Endothelial cell of umbilical vein (primary cell): ENCODE results near the gene BBS10. TPM values are rescaled to one million over a fixed set of nuclear protein-coding genes. Genes with fewer than 3 reads are reported as not detected.

Experiments
- BruUV-seq: library from RNA; stranded (reverse); fragments of 400-500 nt; replicated peaks from 2 replicates; lab custom pipeline; 2021; lab: Mats Ljungman, UMichigan
- CTCF ChIA-PET: fragments of 300-600, 350-600 bp; sonication (Branson Sonifier 250); formaldehyde crosslinking; loops from one replicate; lab custom pipeline; 2021; ENCODE audit warnings: antibody characterized with exemption, inconsistent platforms; lab: Charles Lee
- POLR2A ChIA-PET: fragments of 300-600, 350-600 bp; sonication (Branson Sonifier 250); formaldehyde crosslinking; loops from one replicate; lab custom pipeline; 2021; ENCODE audit warnings: antibody characterized with exemption, inconsistent platforms; lab: Charles Lee
- DNase-seq: peaks from one replicate; pipeline ENCODE4 v3.0.0-alpha.2; 2011; ENCODE audit warnings: low read depth, low spot score
- FAIRE-seq: peaks from 2 replicates; lab custom pipeline; 2011; peaks lifted over from hg19 to GRCh38; lab: Jason Lieb, UNC
- H2AFZ ChIP-seq: 2 replicates; pipeline ENCODE4 v1.6.0; 2012; ENCODE audit warnings: low read depth, low read length, control low read depth, inconsistent platforms
- H3K27ac ChIP-seq: 2 replicates; pipeline ENCODE4 v1.5.1; 2011; ENCODE audit warnings: low read depth, mild to moderate bottlenecking, control low read depth, low read length, moderate library complexity; ENCODE audit not compliant: insufficient read depth
- H3K27me3 ChIP-seq, 2 experiments: 2 replicates each; pipeline versions ENCODE4 v1.6.0 to v1.6.1; 2011; ENCODE audit warnings: low read length in 2 of 2, mixed read lengths in 1 of 2; ENCODE audit not compliant: control insufficient read depth in 2 of 2, insufficient read depth in 2 of 2
- H3K36me3 ChIP-seq, 2 experiments: 2 replicates in 1 of 2; 3 replicates in 1 of 2; pipeline ENCODE4 v1.5.1; 2011; ENCODE audit warnings: low read length in 2 of 2, mild to moderate bottlenecking in 1 of 2, moderate library complexity in 1 of 2; ENCODE audit not compliant: control insufficient read depth in 2 of 2, insufficient read depth in 2 of 2; ENCODE audit errors: extremely low read depth in 1 of 2
- H3K4me1 ChIP-seq: 3 replicates; pipeline ENCODE4 v1.5.1; 2011; ENCODE audit warnings: mild to moderate bottlenecking, low read length; ENCODE audit not compliant: control insufficient read depth, insufficient read depth; ENCODE audit errors: extremely low read depth
- H3K4me2 ChIP-seq: 2 replicates; pipeline ENCODE4 v1.6.1; 2011; ENCODE audit warnings: low read length, control low read depth, mixed read lengths; ENCODE audit not compliant: insufficient read depth
- H3K4me3 ChIP-seq, 3 experiments: fragments of 200-600 bp in 1 of 3; sonication (generic), shearing (Covaris generic) in 1 of 3; replicated peaks in 1 of 3; 2 replicates each; pipeline ENCODE4 v1.5.1; 2011 to 2016; ENCODE audit warnings: control low read depth in 3 of 3, low read length in 3 of 3, mild to moderate bottlenecking in 2 of 3, inconsistent platforms in 1 of 3, low read depth in 1 of 3, moderate library complexity in 1 of 3; ENCODE audit not compliant: insufficient read depth in 1 of 3
- H3K79me2 ChIP-seq: 2 replicates; pipeline ENCODE4 v1.6.0; 2012; ENCODE audit warnings: low read length, inconsistent platforms; ENCODE audit not compliant: control insufficient read depth, insufficient read depth
- H3K9ac ChIP-seq: replicated peaks from 2 replicates; pipeline ENCODE3; 2011; ENCODE audit warnings: low read length, control low read depth; ENCODE audit not compliant: insufficient read depth; ENCODE audit errors: extremely low read depth
- H3K9me1 ChIP-seq: replicated peaks from 3 replicates; pipeline ENCODE4 v1.6.0; 2011; ENCODE audit warnings: mild to moderate bottlenecking, low read length; ENCODE audit not compliant: control insufficient read depth, insufficient read depth; ENCODE audit errors: extremely low read depth
- H3K9me3 ChIP-seq: replicated peaks from 2 replicates; pipeline ENCODE4 v1.5.1; 2012; ENCODE audit warnings: low read length, inconsistent platforms; ENCODE audit not compliant: control insufficient read depth, insufficient read depth
- H4K20me1 ChIP-seq: replicated peaks from 2 replicates; pipeline ENCODE3; 2011; ENCODE audit warnings: mild to moderate bottlenecking, low read length; ENCODE audit not compliant: control insufficient read depth, insufficient read depth; ENCODE audit errors: extremely low read depth
- EZH2 ChIP-seq: IDR thresholded peaks from 2 replicates; pipeline ENCODE4 v1.6.1; 2012; ENCODE audit warnings: borderline replicate concordance, low read depth, mild to moderate bottlenecking, moderate library complexity, low read length, inconsistent platforms; ENCODE audit not compliant: severe bottlenecking
- JUN ChIP-seq: IDR thresholded peaks from 2 replicates; pipeline ENCODE4 v1.6.1; 2011; ENCODE audit warnings: borderline replicate concordance, low read depth; ENCODE audit not compliant: insufficient read length, insufficient read depth
- dilution Hi-C: fragments of 300-500 bp; cut with MboI; formaldehyde crosslinking; loops from one replicate; pipeline ENCODE4 v1.15.0; 2019; ENCODE audit warnings: low sequenced_read_pairs; ENCODE audit not compliant: extremely low pct_ligation_motif_present
- intact Hi-C: fragments of 100-400 bp; cut with micrococcal nuclease; formaldehyde crosslinking; loops from one replicate; pipeline ENCODE4 v1.10.0; 2022
- polyA plus RNA-seq, 4 experiments: library from polyadenylated mRNA; depleted of rRNA in 3 of 4; stranded (reverse) in 3 of 4; unstranded in 1 of 4; fragments of >200 nt; gene quantifications; 2 replicates each; pipeline versions ENCODE4 v1.2.1 to v1.2.3, GENCODE V29; 2011 to 2012; ENCODE audit warnings: missing spikeins in 1 of 4
- total RNA-seq: library from RNA; stranded (reverse); gene quantifications from 2 replicates; pipeline ENCODE4 v1.2.3, GENCODE V29; 2021
- TF ChIP-seq, protein P1 (sequence below), 2 donors: IDR thresholded peaks; 1 replicate in 1 of 2; 2 replicates in 1 of 2; pipeline ENCODE4 v1.5.1; 2011; ENCODE audit warnings: low read length in 2 of 2, mild to moderate bottlenecking in 2 of 2, moderate library complexity in 2 of 2, control low read depth in 1 of 2, inconsistent platforms in 1 of 2, low read depth in 1 of 2; ENCODE audit not compliant: insufficient read depth in 1 of 2; ENCODE audit errors: extremely low read depth in 1 of 2
- TF ChIP-seq, protein P2 (sequence below): IDR thresholded peaks from 2 replicates; pipeline ENCODE4 v1.6.1; 2011; ENCODE audit not compliant: insufficient read depth, insufficient read length

BBS10 gene
- total and polyA plus RNA-seq, 2 donors (not counting 3 experiments of a cell fraction or from before 2014, with no cell fraction given), result 3.4 to 7.8 TPM

DNA sequence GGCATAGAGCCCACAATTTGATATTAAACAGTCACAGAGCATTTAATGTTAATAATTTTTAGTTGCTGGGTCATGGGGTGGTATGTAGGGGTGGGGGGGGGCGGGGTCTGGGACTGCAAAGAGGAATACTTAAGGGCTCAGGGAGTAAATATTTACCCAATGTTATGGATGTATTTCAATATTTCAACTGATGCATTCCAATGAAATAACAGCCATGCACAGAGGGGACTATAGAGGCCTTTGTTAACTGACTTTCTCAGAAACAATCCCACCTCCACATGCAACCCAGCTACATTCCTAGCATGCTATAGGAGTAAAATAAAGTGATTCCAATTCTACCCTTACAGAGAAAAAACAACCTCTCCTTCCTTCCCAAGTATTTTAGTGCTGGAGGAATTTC, 7.9 kb upstream of the BBS10 start:
- no peak for DNase-seq
- POLR2A ChIA-PET, result no interaction called here
- no peak for FAIRE-seq

DNA sequence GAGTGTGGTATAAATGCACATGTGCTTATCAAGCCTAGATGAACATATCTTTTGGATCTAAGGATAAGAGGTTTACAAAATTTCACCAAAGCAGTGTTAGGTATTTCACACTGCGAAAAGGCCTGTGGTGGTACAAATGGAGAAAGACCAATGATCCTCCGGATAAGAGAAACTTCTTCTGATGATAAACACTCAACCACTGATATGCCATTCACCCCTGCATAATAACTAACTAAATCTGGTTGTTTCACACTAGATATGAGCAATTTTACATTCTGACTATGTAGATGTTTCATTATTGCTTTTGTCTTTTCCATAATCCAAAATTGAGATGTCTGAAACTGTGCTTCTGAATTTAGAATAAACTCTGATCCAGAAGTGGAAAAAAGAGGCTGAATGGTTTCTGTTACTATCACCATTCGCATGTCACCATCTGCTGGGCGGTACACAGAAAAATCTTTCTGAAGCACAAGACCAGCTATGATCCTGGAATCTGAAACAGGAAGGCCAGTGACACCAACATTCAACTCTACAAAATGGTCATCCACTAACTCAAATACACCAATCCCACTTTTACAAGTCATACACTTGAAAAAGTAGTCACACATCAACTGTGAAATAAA, 1.3 kb downstream of the BBS10 start:
- Histone ChIP-seq H3K9me1 (no peaks in the 10 kb centered on the region), H3K4me2 (peak overlapping the region; percentile 89), H4K20me1 (no peaks in the 10 kb centered on the region), H3K27ac (peak overlapping the region; percentile 44), H3K27me3 (no peaks in the 10 kb centered on the region), H3K36me3 (no peaks in the 10 kb centered on the region), H3K4me1 (peaks cover 19% of the 10 kb centered on the region), H3K9me3 (no peaks in the 10 kb centered on the region), H3K9ac (peak overlapping the region; percentile 76), H3K4me3 (peak overlapping the region in 1 of 3 experiments; percentile 86), H3K79me2 (peaks cover 12% of the 10 kb centered on the region), H2AFZ (no peak overlapping the region)
- dilution Hi-C loops, result loop anchor here (25.0 kb wide), 1 partner anchor 260 kb away; the partner anchor contains the start of gene NAP1L1
- no TSS peak for BruUV-seq
- intact Hi-C loops, result loop anchor here (1.0 to 5.0 kb wide), 5 partner anchors 263 to 1015 kb away; partner anchors contain the start of genes CAPS2, GLIPR1L1, KRR1 and NAP1L1
- DNase-seq, result peak; percentile 72
- peak; percentile 78 for FAIRE-seq
- POLR2A ChIA-PET, result interaction anchor here (0.6 to 1.0 kb wide), 2 partner anchors 277 to 316 kb away, joined by 3 read pairs; partner anchors contain the start of gene PHLDA1
- no peak for TF ChIP-seq JUN
- TF ChIP-seq, protein P1, sequence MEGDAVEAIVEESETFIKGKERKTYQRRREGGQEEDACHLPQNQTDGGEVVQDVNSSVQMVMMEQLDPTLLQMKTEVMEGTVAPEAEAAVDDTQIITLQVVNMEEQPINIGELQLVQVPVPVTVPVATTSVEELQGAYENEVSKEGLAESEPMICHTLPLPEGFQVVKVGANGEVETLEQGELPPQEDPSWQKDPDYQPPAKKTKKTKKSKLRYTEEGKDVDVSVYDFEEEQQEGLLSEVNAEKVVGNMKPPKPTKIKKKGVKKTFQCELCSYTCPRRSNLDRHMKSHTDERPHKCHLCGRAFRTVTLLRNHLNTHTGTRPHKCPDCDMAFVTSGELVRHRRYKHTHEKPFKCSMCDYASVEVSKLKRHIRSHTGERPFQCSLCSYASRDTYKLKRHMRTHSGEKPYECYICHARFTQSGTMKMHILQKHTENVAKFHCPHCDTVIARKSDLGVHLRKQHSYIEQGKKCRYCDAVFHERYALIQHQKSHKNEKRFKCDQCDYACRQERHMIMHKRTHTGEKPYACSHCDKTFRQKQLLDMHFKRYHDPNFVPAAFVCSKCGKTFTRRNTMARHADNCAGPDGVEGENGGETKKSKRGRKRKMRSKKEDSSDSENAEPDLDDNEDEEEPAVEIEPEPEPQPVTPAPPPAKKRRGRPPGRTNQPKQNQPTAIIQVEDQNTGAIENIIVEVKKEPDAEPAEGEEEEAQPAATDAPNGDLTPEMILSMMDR (IDR thresholded peaks at IDR 0.05; ENCODE audit: extremely low read depth in 1 of 2, insufficient read depth in 1 of 2, low read depth in 1 of 2, low read length in 2 of 2), result peak; percentile 26 to 42
- CTCF ChIA-PET, result interaction anchor here (0.6 to 3.5 kb wide), 42 partner anchors 9 to 840 kb away, joined by 3 to 37 read pairs (median 5); partner anchors contain the start of genes NAP1L1 and PHLDA1

More for the DNA sequence above, 7.9 kb upstream of the BBS10 start:
- no peaks in the 10 kb centered on the region for H3K9me1 ChIP-seq
- no peaks in the 10 kb centered on the region for H3K27me3 ChIP-seq
- BruUV-seq, result no TSS peak
- no peak overlapping the region for H3K4me2 ChIP-seq
- no peaks in the 10 kb centered on the region for H3K9me3 ChIP-seq
- no peaks in the 10 kb centered on the region for H3K36me3 ChIP-seq
- CTCF ChIA-PET, result interaction anchor here (1.7 kb wide), 1 partner anchor 231 kb away, joined by 6 read pairs; no protein-coding TSS in a partner anchor
- H3K4me3 ChIP-seq, result no peak overlapping the region
- no peaks in the 10 kb centered on the region for H4K20me1 ChIP-seq
- H3K9ac ChIP-seq, result no peak overlapping the region
- intact Hi-C loops, result no loop called here
- TF ChIP-seq, protein P2, sequence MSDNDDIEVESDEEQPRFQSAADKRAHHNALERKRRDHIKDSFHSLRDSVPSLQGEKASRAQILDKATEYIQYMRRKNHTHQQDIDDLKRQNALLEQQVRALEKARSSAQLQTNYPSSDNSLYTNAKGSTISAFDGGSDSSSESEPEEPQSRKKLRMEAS, result no peak
- TF ChIP-seq EZH2, result no peak
- no peaks in the 10 kb centered on the region for H3K4me1 ChIP-seq
- dilution Hi-C loops, result no loop called here
- H3K79me2 ChIP-seq, result no peaks in the 10 kb centered on the region
- no peak overlapping the region for H3K27ac ChIP-seq
- H2AFZ ChIP-seq, result no peak overlapping the region
